Keratinocyte (primary cell): ENCODE measurements around the gene KCNQ4.

ENCODE experiments used
- CTCF ChIP-seq, 3 experiments: IDR thresholded peaks in 1 of 3; conservative IDR thresholded peaks in 1 of 3; optimal IDR thresholded peaks in 1 of 3; 2 replicates in 2 of 3; 3 replicates in 1 of 3; pipeline versions ENCODE3 to v1.5.1; 2011; ENCODE audit warnings: low read length in 3 of 3, mild to moderate bottlenecking in 3 of 3, moderate library complexity in 2 of 3, control low read depth in 1 of 3, inconsistent platforms in 1 of 3; ENCODE audit not compliant: insufficient read depth in 2 of 3; ENCODE audit errors: extremely low read depth in 1 of 3
- EZH2 ChIP-seq: IDR thresholded peaks from one replicate; pipeline ENCODE4 v1.6.1; 2012; ENCODE audit warnings: inconsistent platforms, mild to moderate bottlenecking, low read length, moderate library complexity

DNA sequence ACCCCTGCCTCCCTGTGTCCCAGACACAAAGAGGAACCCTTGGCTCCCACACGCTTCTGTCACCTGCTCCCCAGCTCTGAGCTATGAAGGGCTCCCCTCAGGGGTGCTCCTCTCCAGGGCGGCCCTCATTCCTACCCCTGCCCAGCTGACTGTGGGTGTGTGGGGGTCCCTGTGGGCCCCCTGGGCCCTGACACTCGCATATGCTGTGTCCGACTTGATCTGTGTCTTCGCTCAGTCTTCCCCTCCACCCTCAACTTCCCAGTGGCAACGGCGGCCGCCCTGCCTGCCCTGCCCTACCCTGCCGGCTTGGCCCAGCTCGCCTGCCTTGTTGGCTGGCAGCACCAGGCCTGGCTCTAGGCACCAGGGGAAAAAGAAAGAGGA is 1.2 kb downstream of the KCNQ4 start:
- TF ChIP-seq CTCF (optimal IDR thresholded peaks at IDR 0.05 in 1 of 3, IDR thresholded peaks at IDR 0.05 in 1 of 3, conservative IDR thresholded peaks at IDR 0.05 in 1 of 3; ENCODE audit: extremely low read depth in 1 of 3, insufficient read depth in 2 of 3, low read length in 3 of 3) (no peak), EZH2 (peak; percentile 69)
